Hindlimb muscle (tissue), 1 donor: ENCODE results near the gene C2CD4B. TPM values are rescaled to one million over a fixed set of nuclear protein-coding genes. Genes with fewer than 3 reads are reported as not detected.

ENCODE experiments used
- DNase-seq: peaks from one replicate; pipeline ENCODE4 v3.0.0-alpha.2; 2013
- polyA plus RNA-seq: library from polyadenylated mRNA; unstranded; fragments of 120-200 nt; gene quantifications from one replicate; pipeline ENCODE4 v1.2.1, GENCODE V29; 2013; ENCODE audit not compliant: insufficient read length

Gene C2CD4B
- polyA plus RNA-seq, 1 donor = 3.4 TPM

GRCh38 chr15:62147551-62147950, 17.5 kb downstream of the C2CD4B start:
- DNase-seq = no peak

GRCh38 chr15:62147149-62147548, 17.9 kb downstream of the C2CD4B start:
- DNase-seq = no peak

- no peak for DNase-seq
Observed at GRCh38 chr15:62145015-62145735, 19.9 kb downstream of the C2CD4B start.

GRCh38 chr15:62142736-62143135, 22.3 kb downstream of the C2CD4B start:
- no peak for DNase-seq

GRCh38 chr15:62141643-62142588, 23.2 kb downstream of the C2CD4B start:
- no peak for DNase-seq

GRCh38 chr15:62141200-62141599, 23.9 kb downstream of the C2CD4B start:
- DNase-seq = no peak

GRCh38 chr15:62138124-62138523, 27.0 kb downstream of the C2CD4B start:
- DNase-seq = no peak

GRCh38 chr15:62136911-62137865, 27.9 kb downstream of the C2CD4B start:
- DNase-seq = no peak

- DNase-seq = no peak
Observed at GRCh38 chr15:62135532-62136134, 29.5 kb downstream of the C2CD4B start.

- no peak for DNase-seq
Observed at GRCh38 chr15:62133141-62133540, 31.9 kb downstream of the C2CD4B start.

GRCh38 chr15:62128916-62129315, 36.2 kb downstream of the C2CD4B start:
- no peak for DNase-seq

GRCh38 chr15:62126364-62126763, 38.7 kb downstream of the C2CD4B start:
- no peak for DNase-seq

- no peak for DNase-seq
Observed at GRCh38 chr15:62125773-62126172, 39.3 kb downstream of the C2CD4B start.

- DNase-seq = no peak
Observed at GRCh38 chr15:62124973-62125303, 40.1 kb downstream of the C2CD4B start.

- DNase-seq = no peak
Observed at GRCh38 chr15:62124176-62124972, 40.7 kb downstream of the C2CD4B start.

GRCh38 chr15:62122249-62122648, 42.8 kb downstream of the C2CD4B start:
- no peak for DNase-seq

GRCh38 chr15:62121273-62122015, 43.6 kb downstream of the C2CD4B start:
- DNase-seq = no peak

GRCh38 chr15:62120776-62121175, 44.3 kb downstream of the C2CD4B start:
- DNase-seq = no peak

GRCh38 chr15:62119874-62120273, 45.2 kb downstream of the C2CD4B start:
- DNase-seq = no peak

- DNase-seq = no peak
Observed at GRCh38 chr15:62119227-62119864, 45.7 kb downstream of the C2CD4B start.
